ENCODE results near the gene EPX. TPM values are rescaled to one million over a fixed set of nuclear protein-coding genes. Genes with fewer than 3 reads are reported as not detected.

Gene EPX
- total RNA-seq, 1 experiment from 2014 or later: not detected

DNA sequence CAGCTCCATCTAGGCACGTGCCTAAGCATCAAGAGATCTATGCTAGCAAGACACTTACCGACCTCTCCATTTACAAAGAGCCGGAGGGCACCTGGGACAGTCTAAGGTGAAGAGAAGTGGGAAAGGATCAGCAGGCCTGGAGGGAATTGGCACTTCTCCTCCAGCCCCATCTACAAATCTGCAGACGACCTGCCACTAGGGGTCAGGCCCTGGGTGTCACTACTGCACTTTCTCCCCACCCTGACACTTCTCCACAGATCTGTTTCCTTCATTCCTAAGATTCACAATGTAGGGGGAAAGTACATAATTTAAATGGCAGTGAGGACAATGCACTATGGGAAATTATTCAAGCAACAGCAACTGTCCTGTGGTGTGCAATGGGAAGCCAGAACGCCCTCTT is 18.4 kb downstream of the EPX start:
- Histone ChIP-seq H3K14ac (ENCODE audit: insufficient read depth, low read length) (no peak overlapping the region), H4K20me1 (ENCODE audit: control insufficient read depth, insufficient read depth, insufficient read length) (no peaks in the 10 kb centered on the region), H4K8ac (replicated peaks; ENCODE audit: insufficient read length, low read depth, low read length) (no peak overlapping the region), H3K79me2 (ENCODE audit: insufficient read depth, low read length) (no peaks in the 10 kb centered on the region), H4K91ac (ENCODE audit: insufficient read length, low read depth, low read length) (no peak overlapping the region), H2AK5ac (ENCODE audit: insufficient read length, low read length) (no peak overlapping the region), H3K9ac (ENCODE audit: extremely low read depth, insufficient read length, low read length) (no peak overlapping the region), H2BK15ac (ENCODE audit: low read depth, low read length) (no peak overlapping the region), H3K79me1 (ENCODE audit: insufficient read depth, low read depth, low read length, poor library complexity, severe bottlenecking) (no peaks in the 10 kb centered on the region), H3K27ac (ENCODE audit: insufficient read length, low read depth, low read length) (no peak overlapping the region), H3K4ac (ENCODE audit: low read depth, low read length) (no peak overlapping the region), H3K4me2 (ENCODE audit: insufficient read depth, insufficient read length, low read length) (no peak overlapping the region), H4K5ac (ENCODE audit: insufficient read length, low read depth, low read length) (no peak overlapping the region), H3T11ph (ENCODE audit: low read length) (no peak overlapping the region), H2BK20ac (ENCODE audit: low read depth, low read length, poor library complexity, severe bottlenecking) (no peak overlapping the region), H2BK120ac (ENCODE audit: low read depth, low read length, poor library complexity, severe bottlenecking) (no peak overlapping the region), H2BK5ac (ENCODE audit: insufficient read length, low read length) (no peak overlapping the region), H3K23me2 (ENCODE audit: insufficient read length, low read depth, low read length, poor library complexity, severe bottlenecking) (no peaks in the 10 kb centered on the region), H3K27me3 (ENCODE audit: insufficient read depth, low read length) (no peaks in the 10 kb centered on the region), H3K56ac (ENCODE audit: insufficient read length, low read depth, low read length) (no peak overlapping the region), H3K18ac (ENCODE audit: insufficient read length, low read depth, low read length) (no peak overlapping the region), H2AFZ (ENCODE audit: low read length) (no peak overlapping the region), H2BK12ac (ENCODE audit: insufficient read length, low read depth, low read length) (no peak overlapping the region), H3K4me1 (ENCODE audit: insufficient read depth, low read length) (no peaks in the 10 kb centered on the region), H3K23ac (ENCODE audit: insufficient read length, low read depth, low read length) (no peak overlapping the region), H3K9me3 (ENCODE audit: control insufficient read depth, low read depth, low read length) (no peaks in the 10 kb centered on the region)
- no peaks in the 10 kb centered on the region for H3K9me3 Mint-ChIP-seq
- H3K27ac Mint-ChIP-seq: no peak overlapping the region
- no CpG with 5 or more reads among the region's 5 CpGs for WGBS (ENCODE audit: extremely low coverage, insufficient read length, low lambda C conversion rate)
- peaks cover 9 to 49% (median 44%) of the 10 kb centered on the region in 3 experiments; a peak in 6 of 7 replicates for H3K36me3 Mint-ChIP-seq (ENCODE audit: insufficient read depth in 1 of 3, low read depth in 3 of 3)
- H3K4me1 Mint-ChIP-seq: no peaks in the 10 kb centered on the region
- no peak overlapping the region for H3K4me3 Mint-ChIP-seq
- TF ChIP-seq, protein P1, sequence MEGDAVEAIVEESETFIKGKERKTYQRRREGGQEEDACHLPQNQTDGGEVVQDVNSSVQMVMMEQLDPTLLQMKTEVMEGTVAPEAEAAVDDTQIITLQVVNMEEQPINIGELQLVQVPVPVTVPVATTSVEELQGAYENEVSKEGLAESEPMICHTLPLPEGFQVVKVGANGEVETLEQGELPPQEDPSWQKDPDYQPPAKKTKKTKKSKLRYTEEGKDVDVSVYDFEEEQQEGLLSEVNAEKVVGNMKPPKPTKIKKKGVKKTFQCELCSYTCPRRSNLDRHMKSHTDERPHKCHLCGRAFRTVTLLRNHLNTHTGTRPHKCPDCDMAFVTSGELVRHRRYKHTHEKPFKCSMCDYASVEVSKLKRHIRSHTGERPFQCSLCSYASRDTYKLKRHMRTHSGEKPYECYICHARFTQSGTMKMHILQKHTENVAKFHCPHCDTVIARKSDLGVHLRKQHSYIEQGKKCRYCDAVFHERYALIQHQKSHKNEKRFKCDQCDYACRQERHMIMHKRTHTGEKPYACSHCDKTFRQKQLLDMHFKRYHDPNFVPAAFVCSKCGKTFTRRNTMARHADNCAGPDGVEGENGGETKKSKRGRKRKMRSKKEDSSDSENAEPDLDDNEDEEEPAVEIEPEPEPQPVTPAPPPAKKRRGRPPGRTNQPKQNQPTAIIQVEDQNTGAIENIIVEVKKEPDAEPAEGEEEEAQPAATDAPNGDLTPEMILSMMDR (conservative IDR thresholded peaks at IDR 0.05): peak; percentile 56
- no peaks in the 10 kb centered on the region for H3K27me3 Mint-ChIP-seq (ENCODE audit: low read depth)
- no peak for DNase-seq

Measured in H9 (cell line).